Measurements from ENCODE around the gene COL19A1. TPM values are rescaled to one million over a fixed set of nuclear protein-coding genes. Genes with fewer than 3 reads are reported as not detected.

The COL19A1 gene
- total RNA-seq, 1 donor from 2014 or later: not detected

DNA sequence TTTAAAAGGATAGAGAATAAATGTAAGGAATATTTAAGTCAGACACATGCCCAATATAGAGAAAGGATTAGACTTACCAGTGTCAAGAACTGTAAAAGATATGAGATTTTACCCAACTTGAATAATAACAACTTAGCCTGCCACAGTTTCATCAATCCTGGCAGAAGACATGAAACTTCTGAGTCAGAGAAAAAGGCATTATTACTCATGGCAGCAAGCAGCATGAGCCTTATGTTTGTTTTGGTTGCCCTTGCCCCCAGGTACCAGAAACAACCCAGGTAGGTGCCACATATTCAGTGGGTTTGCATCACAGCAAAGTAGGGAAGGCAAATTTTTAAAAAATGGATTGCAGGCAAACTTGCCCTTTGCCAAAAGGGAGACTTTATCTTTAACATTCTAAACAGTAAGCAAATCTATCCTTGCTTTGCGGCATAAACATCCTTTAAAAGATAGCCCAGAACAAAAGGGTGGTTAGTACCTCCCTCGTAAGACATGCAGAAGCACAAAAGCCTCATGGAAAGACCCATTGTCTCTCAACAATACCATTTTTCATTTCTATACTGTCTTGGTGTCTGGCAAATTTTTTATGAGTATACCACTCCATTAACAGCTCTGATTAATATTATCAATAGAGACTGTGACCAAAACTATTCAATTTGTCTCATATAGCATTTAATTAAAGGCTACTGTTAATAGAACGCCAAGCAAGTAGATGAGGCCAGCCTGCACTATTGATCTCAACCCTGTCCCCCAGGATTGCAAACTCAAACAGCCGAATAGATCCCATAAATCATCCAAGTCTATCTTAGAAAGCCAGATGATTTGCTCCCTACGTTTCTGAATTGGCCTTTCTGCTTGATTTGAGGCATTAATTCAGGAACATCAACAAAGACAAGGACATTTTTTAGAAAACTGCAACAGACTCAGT lies 185.1 kb downstream of the COL19A1 start:
- H3K27me3 ChIP-seq: no peaks in the 10 kb centered on the region
- H3K36me3 ChIP-seq: no peaks in the 10 kb centered on the region
- ATAC-seq (no peak), DNase-seq (no peak)
- no peak overlapping the region for H3K4me3 ChIP-seq
- no peaks in the 10 kb centered on the region for H3K9me3 ChIP-seq
- intact Hi-C loops (cut with DNase I): no loop called here
- H3K4me1 ChIP-seq: no peaks in the 10 kb centered on the region
- TF ChIP-seq, protein P1, sequence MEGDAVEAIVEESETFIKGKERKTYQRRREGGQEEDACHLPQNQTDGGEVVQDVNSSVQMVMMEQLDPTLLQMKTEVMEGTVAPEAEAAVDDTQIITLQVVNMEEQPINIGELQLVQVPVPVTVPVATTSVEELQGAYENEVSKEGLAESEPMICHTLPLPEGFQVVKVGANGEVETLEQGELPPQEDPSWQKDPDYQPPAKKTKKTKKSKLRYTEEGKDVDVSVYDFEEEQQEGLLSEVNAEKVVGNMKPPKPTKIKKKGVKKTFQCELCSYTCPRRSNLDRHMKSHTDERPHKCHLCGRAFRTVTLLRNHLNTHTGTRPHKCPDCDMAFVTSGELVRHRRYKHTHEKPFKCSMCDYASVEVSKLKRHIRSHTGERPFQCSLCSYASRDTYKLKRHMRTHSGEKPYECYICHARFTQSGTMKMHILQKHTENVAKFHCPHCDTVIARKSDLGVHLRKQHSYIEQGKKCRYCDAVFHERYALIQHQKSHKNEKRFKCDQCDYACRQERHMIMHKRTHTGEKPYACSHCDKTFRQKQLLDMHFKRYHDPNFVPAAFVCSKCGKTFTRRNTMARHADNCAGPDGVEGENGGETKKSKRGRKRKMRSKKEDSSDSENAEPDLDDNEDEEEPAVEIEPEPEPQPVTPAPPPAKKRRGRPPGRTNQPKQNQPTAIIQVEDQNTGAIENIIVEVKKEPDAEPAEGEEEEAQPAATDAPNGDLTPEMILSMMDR (IDR thresholded peaks at IDR 0.05): no peak
- H3K27ac ChIP-seq: no peak overlapping the region

GRCh38 chr6:70059039-70059719 lies 192.8 kb downstream of the COL19A1 start:
- Histone ChIP-seq H3K36me3 (no peaks in the 10 kb centered on the region), H3K27ac (no peak overlapping the region), H3K4me3 (no peak overlapping the region), H3K4me1 (no peaks in the 10 kb centered on the region), H3K27me3 (no peaks in the 10 kb centered on the region), H3K9me3 (no peaks in the 10 kb centered on the region)
- ATAC-seq (no peak), DNase-seq (no peak)
- TF ChIP-seq, protein P1 (IDR thresholded peaks at IDR 0.05): no peak
- intact Hi-C loops (cut with DNase I): no loop called here

DNA sequence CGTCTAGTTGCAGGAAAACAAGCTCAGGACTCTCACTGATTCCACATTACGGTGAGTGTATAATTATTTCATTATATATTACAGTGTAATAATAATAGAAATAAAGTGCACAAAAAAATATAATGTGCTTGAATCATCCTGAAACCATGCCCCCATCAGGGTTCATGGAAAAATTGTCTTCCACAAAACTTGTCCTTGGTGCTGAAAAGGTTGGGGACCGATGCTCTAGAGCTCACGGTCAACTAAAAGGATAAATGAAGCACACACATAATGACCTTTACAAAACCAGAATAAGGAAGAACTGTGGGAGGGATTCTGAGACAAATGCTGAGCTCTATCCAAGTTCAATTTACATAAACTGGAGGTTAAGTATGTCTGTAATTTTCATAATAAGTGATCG lies 194.3 kb downstream of the COL19A1 start:
- no peaks in the 10 kb centered on the region for H3K36me3 ChIP-seq
- H3K27ac ChIP-seq: no peak overlapping the region
- H3K27me3 ChIP-seq: no peaks in the 10 kb centered on the region
- H3K9me3 ChIP-seq: no peaks in the 10 kb centered on the region
- no peaks in the 10 kb centered on the region for H3K4me1 ChIP-seq
- H3K4me3 ChIP-seq: no peak overlapping the region
- TF ChIP-seq, protein P1 (IDR thresholded peaks at IDR 0.05): no peak
- ATAC-seq: no peak
- intact Hi-C loops (cut with DNase I): no loop called here
- DNase-seq: no peak

- intact Hi-C loops (cut with DNase I): no loop called here
- TF ChIP-seq, protein P1 (IDR thresholded peaks at IDR 0.05): no peak
- Histone ChIP-seq H3K9me3 (no peaks in the 10 kb centered on the region), H3K4me3 (no peak overlapping the region), H3K27ac (no peak overlapping the region), H3K36me3 (no peaks in the 10 kb centered on the region), H3K27me3 (no peaks in the 10 kb centered on the region), H3K4me1 (no peaks in the 10 kb centered on the region)
- DNase-seq (no peak), ATAC-seq (no peak)
Measured at GRCh38 chr6:70061546-70061945, 195.2 kb downstream of the COL19A1 start.

- no peaks in the 10 kb centered on the region for H3K9me3 ChIP-seq
- H3K4me1 ChIP-seq: no peaks in the 10 kb centered on the region
- no peaks in the 10 kb centered on the region for H3K36me3 ChIP-seq
- no peak for ATAC-seq
- TF ChIP-seq, protein P1 (IDR thresholded peaks at IDR 0.05): no peak
- no peak overlapping the region for H3K4me3 ChIP-seq
- intact Hi-C loops (cut with DNase I): no loop called here
- DNase-seq: no peak
- no peak overlapping the region for H3K27ac ChIP-seq
- no peaks in the 10 kb centered on the region for H3K27me3 ChIP-seq
Measured at GRCh38 chr6:70062010-70062409, 195.7 kb downstream of the COL19A1 start.
